Fibroblast of mammary gland (primary cell): ENCODE data around the gene MRPS22.

Experiments used
- DNase-seq: peaks from one replicate; pipeline ENCODE4 v3.0.0-alpha.2; 2010; ENCODE audit warnings: low read depth
- H3K4me3 ChIP-seq: 2 replicates; pipeline ENCODE4 v1.5.1; 2011; ENCODE audit warnings: low read depth, mild to moderate bottlenecking, low read length, moderate library complexity; ENCODE audit not compliant: control insufficient read depth
- TF ChIP-seq, protein P1 (sequence below): conservative IDR thresholded peaks from 2 replicates; pipeline ENCODE4 v1.5.1; 2011; ENCODE audit warnings: low read depth, low read length, inconsistent platforms; ENCODE audit not compliant: control insufficient read depth, insufficient read depth

The MRPS22 gene

DNA sequence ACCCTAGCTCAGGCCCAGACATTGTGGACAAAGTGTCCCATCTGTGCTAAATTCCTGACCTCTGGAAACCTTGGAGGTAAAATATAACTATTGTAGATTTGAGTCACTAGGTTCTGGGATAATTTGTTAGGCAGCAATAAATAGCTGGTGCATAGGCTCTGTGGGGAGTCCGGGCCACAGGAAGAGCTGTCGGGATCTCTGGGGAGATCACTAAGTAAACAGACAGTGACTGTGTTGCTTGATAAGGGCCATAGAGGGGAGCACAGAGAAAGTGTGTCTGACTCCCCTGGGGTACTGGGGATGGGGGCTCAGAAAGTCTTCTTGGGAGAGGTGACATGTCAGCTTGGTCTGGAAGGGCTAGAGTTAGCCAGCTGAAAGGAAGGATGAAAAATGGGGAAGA lies 37.7 kb upstream of the MRPS22 start:
- no peak for DNase-seq
- H3K4me3 ChIP-seq = no peak overlapping the region
- TF ChIP-seq, protein P1, sequence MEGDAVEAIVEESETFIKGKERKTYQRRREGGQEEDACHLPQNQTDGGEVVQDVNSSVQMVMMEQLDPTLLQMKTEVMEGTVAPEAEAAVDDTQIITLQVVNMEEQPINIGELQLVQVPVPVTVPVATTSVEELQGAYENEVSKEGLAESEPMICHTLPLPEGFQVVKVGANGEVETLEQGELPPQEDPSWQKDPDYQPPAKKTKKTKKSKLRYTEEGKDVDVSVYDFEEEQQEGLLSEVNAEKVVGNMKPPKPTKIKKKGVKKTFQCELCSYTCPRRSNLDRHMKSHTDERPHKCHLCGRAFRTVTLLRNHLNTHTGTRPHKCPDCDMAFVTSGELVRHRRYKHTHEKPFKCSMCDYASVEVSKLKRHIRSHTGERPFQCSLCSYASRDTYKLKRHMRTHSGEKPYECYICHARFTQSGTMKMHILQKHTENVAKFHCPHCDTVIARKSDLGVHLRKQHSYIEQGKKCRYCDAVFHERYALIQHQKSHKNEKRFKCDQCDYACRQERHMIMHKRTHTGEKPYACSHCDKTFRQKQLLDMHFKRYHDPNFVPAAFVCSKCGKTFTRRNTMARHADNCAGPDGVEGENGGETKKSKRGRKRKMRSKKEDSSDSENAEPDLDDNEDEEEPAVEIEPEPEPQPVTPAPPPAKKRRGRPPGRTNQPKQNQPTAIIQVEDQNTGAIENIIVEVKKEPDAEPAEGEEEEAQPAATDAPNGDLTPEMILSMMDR = no peak

DNA sequence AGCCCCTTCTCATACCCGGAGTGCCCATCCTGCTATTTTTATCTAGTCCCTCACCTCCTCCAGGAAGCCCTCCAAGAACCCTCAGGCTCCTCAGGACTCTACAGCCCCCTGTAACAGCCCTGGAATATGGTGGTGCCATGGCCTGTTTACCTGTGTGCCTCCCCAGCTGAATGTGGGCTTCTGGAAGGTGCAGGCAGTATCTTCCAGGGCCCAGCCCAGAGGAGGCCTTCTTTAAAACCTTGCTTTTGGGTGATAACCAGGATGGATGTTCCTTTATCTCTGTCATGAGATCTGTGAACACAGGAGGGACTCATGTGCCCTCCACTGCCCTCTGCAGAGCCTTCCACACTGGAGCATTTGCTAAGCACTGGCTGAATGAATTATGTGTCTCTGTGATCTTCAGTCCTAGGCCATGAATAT lies 36.7 kb upstream of the MRPS22 start:
- no peak for DNase-seq

DNA sequence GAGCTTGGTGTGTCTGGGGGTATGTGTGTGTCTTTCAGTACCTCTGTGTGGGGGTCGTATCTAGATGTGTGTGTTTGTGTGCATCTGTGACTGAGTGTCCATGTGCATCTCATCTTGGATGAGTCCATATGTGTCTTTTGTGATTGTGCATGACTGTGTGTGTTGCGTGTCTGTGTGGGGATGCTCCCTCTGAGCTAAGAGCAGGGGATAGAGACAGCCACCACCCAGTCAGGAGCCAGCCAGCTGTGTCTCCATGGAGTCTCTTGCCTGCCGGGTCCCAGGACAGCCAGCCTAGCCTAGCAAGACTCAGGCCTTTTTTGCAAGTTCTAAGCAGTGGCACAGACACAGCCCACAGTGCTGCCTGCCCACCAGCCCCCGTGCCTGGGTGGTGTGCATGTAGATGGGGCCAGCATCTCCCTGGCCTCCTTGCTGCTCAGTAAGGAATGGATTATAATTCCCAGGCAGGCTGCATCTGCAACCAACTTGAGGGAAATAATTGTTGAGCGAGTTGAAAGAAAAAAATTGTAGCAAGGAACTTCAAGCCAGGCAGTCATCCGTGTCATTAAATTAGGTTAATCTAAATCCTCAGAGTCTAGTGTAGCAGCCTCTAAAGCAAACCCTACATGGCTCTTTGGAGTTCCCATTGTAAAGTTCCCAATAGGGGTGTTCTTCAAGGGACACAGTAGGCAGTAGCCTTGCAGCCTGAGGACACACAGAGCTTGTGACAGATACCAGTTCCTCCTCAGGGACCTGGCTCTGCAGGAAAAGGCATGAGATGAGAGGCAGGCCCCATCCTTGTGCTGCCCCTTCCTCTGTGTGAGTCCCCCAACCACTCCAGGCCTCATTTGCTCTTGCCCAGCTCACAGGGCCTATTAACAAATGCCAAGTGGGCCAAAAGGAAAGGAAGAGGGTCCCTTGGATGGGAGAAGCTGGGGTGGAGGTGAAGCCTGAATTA lies 35.9 kb upstream of the MRPS22 start:
- no peak for DNase-seq
- TF ChIP-seq, protein P1 = no peak
- no peak overlapping the region for H3K4me3 ChIP-seq

More for the DNA sequence above, 36.7 kb upstream of the MRPS22 start:
- H3K4me3 ChIP-seq = no peak overlapping the region
- TF ChIP-seq, protein P1 = no peak

DNA sequence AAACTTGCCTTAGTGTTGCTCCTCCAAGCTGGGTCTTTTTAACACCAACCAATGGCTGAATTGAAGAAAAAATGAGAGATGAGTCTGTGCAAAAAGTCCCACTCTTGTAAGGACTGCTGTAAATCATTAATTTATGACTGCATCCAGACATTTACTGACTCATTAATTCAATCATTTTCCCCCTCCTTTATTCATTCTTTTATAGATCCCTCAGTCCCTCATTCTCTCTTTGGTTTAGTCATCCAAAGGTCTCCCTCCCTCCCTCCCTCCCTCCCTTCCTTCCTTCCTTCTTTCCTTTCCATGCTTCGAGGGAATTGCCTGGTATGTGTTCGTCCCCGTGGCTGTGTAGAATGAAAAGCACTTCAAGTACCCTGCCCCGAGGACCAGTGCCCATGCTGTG lies 35.3 kb upstream of the MRPS22 start:
- no peak overlapping the region for H3K4me3 ChIP-seq
- TF ChIP-seq, protein P1 = no peak
- DNase-seq = peak; percentile 47

DNA sequence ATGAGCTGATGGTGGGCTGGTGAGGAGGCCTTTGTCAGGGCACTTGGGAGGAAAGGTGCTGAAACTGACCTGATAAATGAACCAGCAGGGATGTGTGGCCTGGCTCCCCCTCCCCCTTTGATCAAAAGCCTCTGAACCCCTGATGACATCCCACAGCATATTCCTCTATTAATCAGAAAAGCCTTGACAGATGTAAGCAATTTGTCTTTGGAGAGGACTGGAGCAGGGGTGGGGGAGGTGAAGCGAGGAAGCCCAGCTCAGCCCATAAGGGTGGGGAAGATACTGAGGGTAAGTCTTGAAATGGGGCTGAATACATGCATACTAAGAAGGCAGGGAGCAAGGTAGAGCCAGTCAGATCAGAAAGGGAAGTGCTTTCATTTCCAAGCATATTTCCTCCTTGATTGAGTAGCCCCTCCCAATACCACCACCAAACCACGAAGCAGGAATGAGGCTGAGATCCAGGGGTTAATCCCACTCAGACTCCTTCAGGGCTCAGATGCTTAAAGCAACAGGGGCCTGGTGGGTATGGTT lies 34.7 kb upstream of the MRPS22 start:
- TF ChIP-seq, protein P1 = no peak
- H3K4me3 ChIP-seq = no peak overlapping the region

DNA sequence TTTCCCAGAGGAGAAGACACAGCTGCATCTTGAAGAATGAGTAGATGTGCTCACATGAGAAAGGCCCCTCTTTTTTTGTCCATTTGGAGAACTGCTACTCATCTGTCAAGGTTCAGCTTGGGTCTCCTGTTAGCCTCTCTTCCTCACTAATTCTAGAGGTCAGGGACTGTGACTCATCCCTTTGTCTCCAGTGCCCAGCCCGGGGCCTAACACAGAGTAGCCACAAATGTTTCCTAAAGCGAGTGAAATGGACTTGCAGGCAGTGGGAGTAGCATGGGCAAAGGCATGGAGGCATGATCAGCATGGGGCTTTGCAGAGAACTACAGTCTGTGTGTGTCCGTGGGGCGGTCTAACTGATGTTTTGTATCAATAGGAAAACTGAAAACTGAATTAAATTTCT lies 33.9 kb upstream of the MRPS22 start:
- no peak overlapping the region for H3K4me3 ChIP-seq
- DNase-seq = peak; percentile 88
- TF ChIP-seq, protein P1 = no peak

More for the DNA sequence above, 34.7 kb upstream of the MRPS22 start:
- DNase-seq = peak; percentile 32
